ENCODE measurements around the gene ANKRD34A. TPM values are rescaled to one million over a fixed set of nuclear protein-coding genes. Genes with fewer than 3 reads are reported as not detected.

Gene ANKRD34A
- total and polyA plus RNA-seq, 2 of the 13 experiments (the other 11 are each of a cell fraction or from before 2014, with no cell fraction given): 0.05 to 0.07 TPM

DNA sequence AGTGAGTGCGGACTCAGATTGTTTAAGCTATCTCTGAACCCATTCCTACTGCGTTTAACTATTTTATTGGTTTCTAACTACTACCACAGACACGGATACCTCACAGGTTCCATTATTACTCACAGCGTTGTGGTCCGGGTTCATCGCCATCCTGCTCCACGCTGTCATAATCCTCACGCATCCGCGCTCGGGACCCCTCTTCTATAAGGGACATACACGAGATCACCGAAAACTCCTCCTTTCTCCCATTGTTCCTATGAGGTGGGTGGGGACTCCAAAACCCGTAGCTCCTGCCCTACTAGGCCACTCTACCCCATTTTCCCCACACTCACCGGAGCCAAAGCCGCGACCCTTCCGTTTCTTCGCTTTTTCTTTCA, 37.7 kb downstream of the ANKRD34A start:
- Histone ChIP-seq H3K27me3 (ENCODE audit: control insufficient read depth in 1 of 2, insufficient read depth in 2 of 2, low read length in 2 of 2) (no peaks in the 10 kb centered on the region; a peak in 1 of 5 replicates), H3K27ac (ENCODE audit: extremely low read length, insufficient read depth, low read length) (peak overlapping the region; percentile 88), H4K20me1 (ENCODE audit: insufficient read depth, low read length) (no peaks in the 10 kb centered on the region), H3K4me3 (replicated peaks in 1 of 3; ENCODE audit: insufficient read depth in 1 of 3, low read depth in 2 of 3, low read length in 3 of 3) (peak overlapping the region; percentile 77 to 95 (median 83)), H3K4me2 (ENCODE audit: low read depth, low read length) (peak overlapping the region; percentile 82), H3K4me1 (ENCODE audit: insufficient read depth, low read length) (peaks cover 17% of the 10 kb centered on the region), H2AFZ (ENCODE audit: low read length) (no peak overlapping the region), H3K9ac (ENCODE audit: insufficient read depth, low read depth, low read length) (peak overlapping the region; percentile 96), H3K9me3 (ENCODE audit: low read length) (no peaks in the 10 kb centered on the region), H3K79me2 (ENCODE audit: insufficient read depth, low read length) (peaks cover 15% of the 10 kb centered on the region), H3K36me3 (replicated peaks in 1 of 2; ENCODE audit: control insufficient read depth in 1 of 2, insufficient read depth in 2 of 2, low read length in 2 of 2) (no peaks in the 10 kb centered on the region; a peak in 4 of 5 replicates)
- ATAC-seq (peak; percentile 14; the same call in 2 of the 3 replicates), FAIRE-seq (no peak), DNase-seq (ENCODE audit: low spot score) (no peak)
- intact Hi-C loops (cut with micrococcal nuclease; ENCODE audit: unreplicated experiment) (loop anchor here (2.0 to 5.0 kb wide), 2 partner anchors 34 to 38 kb away; partner anchors contain the start of genes ANKRD34A and POLR3GL), in situ Hi-C loops (cut with HindIII; ENCODE audit: extremely low pct_ligation_motif_present, low pct_unique_long_range_greater_than_20kb) (loop anchor here (5.0 kb wide), 2 partner anchors 36 to 39 kb away; partner anchors contain the start of genes ANKRD34A, ANKRD35 and POLR3GL)
- TF ChIP-seq FOXK1 (CRISPR knock-in tag; IDR thresholded peaks at IDR 0.05; ENCODE audit: borderline replicate concordance, low read depth) (no peak), SIX4 (CRISPR knock-in tag; IDR thresholded peaks at IDR 0.05) (0 out of 2 replicates have a peak, but pooled peaks have one; percentile 4), ZNF576 (CRISPR knock-in tag; IDR thresholded peaks at IDR 0.05) (no peak), POLR2AphosphoS2 (IDR thresholded peaks at IDR 0.05; ENCODE audit: low read depth, low read length) (no peak), NKX3-1 (CRISPR knock-in tag; IDR thresholded peaks at IDR 0.05) (no peak), ZFY (CRISPR knock-in tag; IDR thresholded peaks at IDR 0.05) (no peak), MEIS1 (CRISPR knock-in tag; IDR thresholded peaks at IDR 0.05; ENCODE audit: borderline replicate concordance) (no peak), ZFP62 (CRISPR knock-in tag; IDR thresholded peaks at IDR 0.05) (no peak), CCDC6 (CRISPR knock-in tag; IDR thresholded peaks at IDR 0.05) (0 out of 2 replicates have a peak, but pooled peaks have one; percentile 5), ZNF572 (CRISPR knock-in tag; IDR thresholded peaks at IDR 0.05) (0 out of 2 replicates have a peak, but pooled peaks have one; percentile 13), SP5 (CRISPR knock-in tag; IDR thresholded peaks at IDR 0.05; ENCODE audit: borderline replicate concordance, low read depth) (no peak), ZNF18 (CRISPR knock-in tag; IDR thresholded peaks at IDR 0.05; ENCODE audit: insufficient replicate concordance) (peak; percentile 1)
- TF ChIP-seq, protein P1, sequence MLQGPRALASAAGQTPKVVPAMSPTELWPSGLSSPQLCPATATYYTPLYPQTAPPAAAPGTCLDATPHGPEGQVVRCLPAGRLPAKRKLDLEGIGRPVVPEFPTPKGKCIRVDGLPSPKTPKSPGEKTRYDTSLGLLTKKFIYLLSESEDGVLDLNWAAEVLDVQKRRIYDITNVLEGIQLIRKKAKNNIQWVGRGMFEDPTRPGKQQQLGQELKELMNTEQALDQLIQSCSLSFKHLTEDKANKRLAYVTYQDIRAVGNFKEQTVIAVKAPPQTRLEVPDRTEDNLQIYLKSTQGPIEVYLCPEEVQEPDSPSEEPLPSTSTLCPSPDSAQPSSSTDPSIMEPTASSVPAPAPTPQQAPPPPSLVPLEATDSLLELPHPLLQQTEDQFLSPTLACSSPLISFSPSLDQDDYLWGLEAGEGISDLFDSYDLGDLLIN (CRISPR knock-in tag; IDR thresholded peaks at IDR 0.05; ENCODE audit: borderline replicate concordance): no peak
- TF ChIP-seq, protein P2, sequence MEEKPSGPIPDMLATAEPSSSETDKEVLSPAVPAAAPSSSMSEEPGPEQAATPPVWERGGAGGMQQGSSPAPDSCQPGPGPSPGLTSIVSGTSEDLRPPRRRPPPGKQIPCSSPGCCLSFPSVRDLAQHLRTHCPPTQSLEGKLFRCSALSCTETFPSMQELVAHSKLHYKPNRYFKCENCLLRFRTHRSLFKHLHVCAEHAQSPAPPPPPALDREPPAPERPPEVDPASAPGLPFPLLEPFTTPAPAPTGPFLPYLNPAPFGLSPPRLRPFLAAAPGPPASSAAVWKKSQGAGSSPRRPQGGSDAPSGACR (CRISPR knock-in tag; IDR thresholded peaks at IDR 0.05): no peak
- ChIA-PET CTCF (ENCODE audit: low intra/inter-chr PET ratio, low total read pairs) (interaction anchor here (1.6 kb wide), 1 partner anchor 35 kb away, joined by 9 read pairs; no protein-coding TSS in a partner anchor), POLR2A (interaction anchor here (0.9 to 5.6 kb wide), 19 partner anchors 8 to 124 kb away, joined by 3 to 84 read pairs (median 10); partner anchors contain the start of genes ANKRD34A, LIX1L, NUDT17 and PEX11B)
- TSS peak; percentile 82 for BruUV-seq (replicated peaks)
- WGBS (ENCODE audit: low lambda C conversion rate): 20% methylated on average over 19 of the region's 19 CpGs
